AG10803 (cell line): ENCODE data around the gene NCF4.

Source experiments
- DNase-seq: peaks from one replicate; pipeline ENCODE4 v3.0.0; 2010; ENCODE audit warnings: low read depth
- H3K4me3 ChIP-seq: 2 replicates; pipeline ENCODE4 v1.5.1; 2011; ENCODE audit warnings: mild to moderate bottlenecking, low read length, control low read depth
- TF ChIP-seq, protein P1 (sequence below): conservative IDR thresholded peaks from 2 replicates; pipeline ENCODE4 v1.5.1; 2011; ENCODE audit warnings: mild to moderate bottlenecking, low read length, control low read depth, inconsistent platforms

NCF4 gene

GRCh38 chr22:36860821-36861659, at the start of gene NCF4:
NCF4 (plus strand) TSS chr22:36861006; CDS start chr22:36861172, 166 bp downstream.
- TF ChIP-seq, protein P1, sequence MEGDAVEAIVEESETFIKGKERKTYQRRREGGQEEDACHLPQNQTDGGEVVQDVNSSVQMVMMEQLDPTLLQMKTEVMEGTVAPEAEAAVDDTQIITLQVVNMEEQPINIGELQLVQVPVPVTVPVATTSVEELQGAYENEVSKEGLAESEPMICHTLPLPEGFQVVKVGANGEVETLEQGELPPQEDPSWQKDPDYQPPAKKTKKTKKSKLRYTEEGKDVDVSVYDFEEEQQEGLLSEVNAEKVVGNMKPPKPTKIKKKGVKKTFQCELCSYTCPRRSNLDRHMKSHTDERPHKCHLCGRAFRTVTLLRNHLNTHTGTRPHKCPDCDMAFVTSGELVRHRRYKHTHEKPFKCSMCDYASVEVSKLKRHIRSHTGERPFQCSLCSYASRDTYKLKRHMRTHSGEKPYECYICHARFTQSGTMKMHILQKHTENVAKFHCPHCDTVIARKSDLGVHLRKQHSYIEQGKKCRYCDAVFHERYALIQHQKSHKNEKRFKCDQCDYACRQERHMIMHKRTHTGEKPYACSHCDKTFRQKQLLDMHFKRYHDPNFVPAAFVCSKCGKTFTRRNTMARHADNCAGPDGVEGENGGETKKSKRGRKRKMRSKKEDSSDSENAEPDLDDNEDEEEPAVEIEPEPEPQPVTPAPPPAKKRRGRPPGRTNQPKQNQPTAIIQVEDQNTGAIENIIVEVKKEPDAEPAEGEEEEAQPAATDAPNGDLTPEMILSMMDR = no peak
- DNase-seq = no peak
- no peak within 1 kb of the TSS for H3K4me3 ChIP-seq

GRCh38 chr22:36811094-36811800, 49.6 kb upstream of the NCF4 start:
- TF ChIP-seq, protein P1 = no peak
- H3K4me3 ChIP-seq = no peak overlapping the region
- no peak for DNase-seq

DNA sequence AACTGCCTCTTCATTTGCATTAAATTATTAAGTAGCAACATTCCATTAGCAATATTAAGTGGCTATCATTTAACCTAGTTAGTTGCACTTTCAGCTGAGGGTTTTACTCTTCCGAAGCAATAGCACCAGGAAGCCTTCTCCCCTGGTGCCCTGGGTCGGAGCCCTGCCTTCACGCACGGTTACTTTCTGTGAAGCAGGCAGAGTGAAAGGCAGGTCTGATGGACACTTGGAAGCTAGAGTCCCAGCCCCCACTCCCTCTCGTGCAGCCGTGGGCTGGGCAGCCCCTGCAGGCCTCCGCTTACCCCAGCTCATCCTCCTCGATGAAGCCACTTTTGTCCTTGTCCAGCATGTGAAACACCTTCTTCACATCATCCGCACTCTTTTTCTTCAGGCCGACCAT, 46.0 kb upstream of the NCF4 start:
- TF ChIP-seq, protein P1 = no peak
- DNase-seq = no peak
- H3K4me3 ChIP-seq = no peak overlapping the region

DNA sequence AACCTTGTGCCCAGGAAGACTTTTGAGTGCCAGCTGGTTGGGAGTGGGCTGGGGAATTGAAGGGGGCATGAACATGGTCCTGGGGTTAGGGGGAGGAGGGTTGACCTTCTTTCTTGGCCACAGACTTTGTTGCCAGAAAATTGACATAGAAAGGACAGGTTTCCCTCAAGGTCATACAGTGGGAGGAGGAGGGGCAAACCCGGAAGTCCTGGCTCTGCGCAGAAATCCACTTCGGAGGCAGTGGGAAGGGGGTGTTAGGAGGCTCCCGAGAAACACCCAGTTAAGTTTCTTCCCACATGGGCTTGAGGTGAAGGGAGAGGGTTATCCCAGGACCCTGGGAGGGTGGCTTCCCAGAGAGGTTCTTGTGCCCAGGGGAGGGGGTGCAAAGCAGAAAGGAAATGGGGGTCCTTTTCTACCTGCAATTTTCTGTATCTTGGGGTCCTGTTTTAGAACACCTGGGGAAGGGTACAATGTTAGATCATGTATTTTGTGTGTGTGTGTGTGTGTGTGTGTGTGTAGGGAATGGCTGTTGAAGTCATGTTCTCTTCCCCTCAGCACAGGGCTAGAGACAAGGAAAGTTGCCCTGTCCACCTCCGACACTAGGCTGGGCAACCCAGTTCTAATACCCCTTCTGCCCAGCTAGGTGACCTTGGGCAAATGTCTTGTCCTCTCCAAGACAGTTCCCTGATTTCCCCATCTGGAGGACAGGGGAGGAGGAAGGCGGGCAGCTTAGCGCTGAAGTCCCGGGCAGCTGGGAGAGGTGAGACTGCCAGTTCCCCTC, 45.1 kb upstream of the NCF4 start:
- TF ChIP-seq, protein P1 = no peak
- H3K4me3 ChIP-seq = no peak overlapping the region
- no peak for DNase-seq

DNA sequence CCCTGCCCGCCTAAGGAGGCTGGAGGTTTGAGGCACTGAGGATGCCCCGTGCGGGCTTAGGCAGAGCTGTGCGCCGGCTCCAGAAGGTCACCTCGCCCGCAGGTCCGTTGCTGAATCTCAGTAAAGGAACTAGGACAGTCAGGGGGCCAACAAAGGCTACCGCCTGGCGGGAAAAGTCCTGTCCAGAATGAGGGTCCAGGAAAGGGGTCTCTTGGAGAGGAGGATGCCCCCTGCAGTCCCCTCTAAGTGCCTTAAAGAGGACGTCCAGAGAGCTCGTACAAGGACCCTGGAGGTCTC, 44.5 kb upstream of the NCF4 start:
- TF ChIP-seq, protein P1 = no peak
- H3K4me3 ChIP-seq = no peak overlapping the region
- DNase-seq = no peak

- H3K4me3 ChIP-seq = no peak within 1 kb of the TSS
- DNase-seq = no peak
- TF ChIP-seq, protein P1 = no peak
Observed at GRCh38 chr22:36816636-36817524, 43.9 kb upstream of the NCF4 start, which contains the start of gene PVALB. PVALB (minus strand) TSS chr22:36817035; CDS start chr22:36817005, 30 bp downstream.
